GM12892 (cell line): ENCODE data around the gene GBE1.

Source experiments
- DNase-seq: peaks from one replicate; pipeline ENCODE4 v3.0.0; 2011; ENCODE audit not compliant: insufficient read length
- FAIRE-seq: peaks from 2 replicates; lab custom pipeline; 2011; peaks lifted over from hg19 to GRCh38; lab: Jason Lieb, UNC
- POLR2A ChIP-seq: IDR thresholded peaks from 2 replicates; pipeline ENCODE4 v1.6.1; 2011; ENCODE audit warnings: low read depth, low read length, control low read depth
- POLR2AphosphoS5 ChIP-seq: IDR thresholded peaks from 2 replicates; pipeline ENCODE4 v1.6.1; 2011; ENCODE audit warnings: low read depth, low read length, control low read depth
- TAF1 ChIP-seq: IDR thresholded peaks from 2 replicates; pipeline ENCODE4 v1.6.1; 2011; ENCODE audit warnings: low read depth, mild to moderate bottlenecking, control low read depth, low read length, borderline replicate concordance

The GBE1 gene

DNA sequence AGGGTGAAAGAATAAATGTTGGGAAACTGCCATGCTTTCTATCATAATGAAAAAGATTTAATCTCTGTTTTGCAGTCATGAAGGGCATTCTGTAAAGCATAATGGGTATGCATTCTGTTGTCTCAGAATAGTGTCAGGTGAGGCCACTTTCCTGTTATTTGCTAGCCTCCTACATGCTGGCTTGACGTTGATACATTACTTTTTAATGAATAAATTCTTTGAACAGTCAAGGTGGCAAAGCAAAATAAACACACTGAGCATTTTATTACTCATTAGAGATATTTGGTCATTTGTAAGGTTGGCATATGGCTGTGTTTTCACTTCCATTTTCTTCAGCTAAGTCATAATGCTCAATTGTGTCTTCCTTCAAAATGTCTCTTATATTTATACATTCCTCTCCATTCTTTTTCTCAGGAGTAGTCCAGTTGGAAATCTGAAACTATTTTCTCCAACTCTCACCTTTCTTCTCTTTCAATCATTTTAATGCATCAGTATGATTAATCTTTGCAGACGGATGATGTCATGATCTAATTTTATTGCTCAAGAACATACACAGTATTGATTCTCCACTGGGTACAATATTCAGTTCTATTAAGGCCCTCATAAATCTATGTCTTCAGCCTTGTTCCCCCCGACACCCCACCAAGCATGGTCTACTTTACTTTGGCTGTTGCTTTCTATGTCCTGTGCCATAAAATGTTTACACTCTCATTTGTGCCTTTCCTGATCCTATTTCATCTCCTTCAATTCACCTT lies 290.7 kb downstream of the GBE1 start:
- TF ChIP-seq POLR2A (no peak), TAF1 (no peak), POLR2AphosphoS5 (no peak)
- FAIRE-seq (no peak), DNase-seq (no peak)

DNA sequence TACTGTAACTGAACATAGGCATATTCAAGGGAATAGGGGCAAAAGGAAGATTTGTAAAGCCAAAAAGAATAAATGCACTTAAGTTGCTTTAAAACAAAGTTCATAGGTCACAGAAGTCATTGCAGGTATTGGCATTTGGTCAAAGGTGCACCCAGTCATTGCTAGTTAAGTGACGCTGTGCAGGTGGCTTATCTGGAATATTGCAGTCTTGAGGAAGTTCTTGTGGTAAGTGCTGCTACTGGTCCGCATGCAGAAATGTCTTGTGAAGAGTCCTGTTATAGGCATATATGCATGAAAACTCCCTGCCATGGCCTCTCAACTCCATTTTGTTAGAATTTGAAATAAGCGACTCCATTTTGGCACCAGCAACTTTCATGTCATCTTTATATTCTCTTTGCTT lies 293.1 kb downstream of the GBE1 start:
- TF ChIP-seq TAF1 (no peak), POLR2A (no peak), POLR2AphosphoS5 (no peak)
- FAIRE-seq: no peak
- DNase-seq: no peak

DNA sequence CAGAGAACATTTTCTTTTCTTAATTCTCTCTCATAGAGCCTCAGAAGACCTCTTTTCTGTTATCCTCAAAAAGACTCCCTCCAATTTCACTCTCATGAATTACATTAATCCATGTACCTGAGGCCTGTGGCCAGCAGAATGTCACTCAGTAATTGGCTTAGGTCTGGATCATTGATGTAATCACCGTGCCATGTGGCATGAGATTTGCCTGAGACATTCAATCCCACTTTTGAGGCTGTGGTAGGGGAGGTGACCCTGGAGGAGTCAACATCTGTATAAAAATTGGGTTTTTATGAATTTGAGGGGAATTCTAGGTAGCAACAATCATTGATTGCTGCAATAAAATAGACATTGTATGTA lies 295.3 kb downstream of the GBE1 start:
- TF ChIP-seq POLR2A (no peak), TAF1 (no peak), POLR2AphosphoS5 (no peak)
- no peak for DNase-seq
- FAIRE-seq: no peak

GRCh38 chr3:81465510-81466200 lies 295.8 kb downstream of the GBE1 start:
- no peak for DNase-seq
- TF ChIP-seq POLR2AphosphoS5 (no peak), POLR2A (no peak), TAF1 (no peak)
- FAIRE-seq: no peak

- DNase-seq (no peak), FAIRE-seq (no peak)
- TF ChIP-seq POLR2A (no peak), POLR2AphosphoS5 (no peak), TAF1 (no peak)
Measured at GRCh38 chr3:81463781-81464180, 297.7 kb downstream of the GBE1 start.

DNA sequence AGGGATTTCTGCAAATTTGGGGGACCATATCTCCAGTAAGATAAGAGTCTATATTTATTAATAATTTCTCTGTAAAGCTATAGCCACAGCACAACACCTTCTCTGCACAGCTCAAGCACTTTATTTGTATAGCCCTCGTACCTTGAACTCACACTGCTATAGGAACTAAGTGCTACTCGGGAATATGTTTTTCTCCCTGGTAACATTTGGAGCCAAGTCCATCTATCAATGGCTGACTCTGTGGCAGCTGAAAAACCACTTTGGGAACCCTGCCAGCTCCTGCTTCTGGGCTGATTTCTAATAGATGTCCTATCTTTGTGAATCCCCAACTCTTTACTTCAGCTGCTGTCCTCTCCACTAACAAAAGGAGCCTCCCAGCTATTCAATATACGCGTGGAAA lies 298.5 kb downstream of the GBE1 start:
- DNase-seq (no peak), FAIRE-seq (no peak)
- TF ChIP-seq TAF1 (no peak), POLR2A (no peak), POLR2AphosphoS5 (no peak)

DNA sequence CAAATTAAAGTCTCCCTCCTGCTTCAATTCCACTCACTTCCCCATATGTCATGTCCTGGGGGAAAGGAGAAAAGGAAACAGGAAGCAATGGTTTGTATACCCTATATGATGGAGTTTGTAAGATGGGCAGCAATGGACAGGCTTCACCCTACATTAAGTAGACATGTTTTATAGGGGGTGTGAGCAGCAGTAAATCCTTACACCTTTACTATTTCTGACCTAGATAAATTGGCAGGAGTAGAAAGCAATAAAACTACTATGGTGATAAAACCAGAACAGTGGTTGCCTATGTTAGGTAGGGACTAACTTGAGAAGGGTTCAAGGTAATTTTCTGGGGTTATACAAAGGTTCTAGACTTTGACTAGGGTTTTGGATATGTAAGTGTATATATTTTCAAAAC lies 301.7 kb downstream of the GBE1 start:
- DNase-seq (no peak), FAIRE-seq (no peak)
- TF ChIP-seq TAF1: no peak
- TF ChIP-seq POLR2A: no peak
- no peak for TF ChIP-seq POLR2AphosphoS5

GRCh38 chr3:81452418-81452817 lies 309.0 kb downstream of the GBE1 start:
- FAIRE-seq (no peak), DNase-seq (no peak)
- TF ChIP-seq POLR2A: no peak
- TF ChIP-seq TAF1: no peak
- TF ChIP-seq POLR2AphosphoS5: no peak

GRCh38 chr3:81451611-81452010 lies 309.8 kb downstream of the GBE1 start:
- DNase-seq (no peak), FAIRE-seq (no peak)
- no peak for TF ChIP-seq TAF1

DNA sequence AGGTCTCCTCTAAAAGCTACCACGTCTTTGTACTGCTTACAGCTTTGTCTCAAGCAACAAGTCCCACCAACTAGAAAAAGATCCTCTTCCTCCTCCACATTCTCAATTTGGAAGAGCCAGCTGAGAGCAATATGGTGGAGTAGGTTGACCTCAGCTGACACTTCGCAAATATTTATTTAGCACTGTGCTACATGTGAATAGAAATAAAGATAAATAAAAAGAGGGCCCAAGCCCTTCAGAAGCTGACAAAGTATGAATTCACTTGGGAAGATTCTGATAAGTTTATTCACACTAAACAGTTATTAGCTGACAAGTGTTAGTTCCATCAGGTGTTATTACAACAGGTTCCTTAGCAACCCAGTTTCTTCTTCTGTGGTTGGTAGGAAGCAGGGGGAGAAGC lies 310.3 kb downstream of the GBE1 start:
- no peak for FAIRE-seq
- TF ChIP-seq POLR2A (no peak), TAF1 (no peak), POLR2AphosphoS5 (no peak)
- DNase-seq: no peak

DNA sequence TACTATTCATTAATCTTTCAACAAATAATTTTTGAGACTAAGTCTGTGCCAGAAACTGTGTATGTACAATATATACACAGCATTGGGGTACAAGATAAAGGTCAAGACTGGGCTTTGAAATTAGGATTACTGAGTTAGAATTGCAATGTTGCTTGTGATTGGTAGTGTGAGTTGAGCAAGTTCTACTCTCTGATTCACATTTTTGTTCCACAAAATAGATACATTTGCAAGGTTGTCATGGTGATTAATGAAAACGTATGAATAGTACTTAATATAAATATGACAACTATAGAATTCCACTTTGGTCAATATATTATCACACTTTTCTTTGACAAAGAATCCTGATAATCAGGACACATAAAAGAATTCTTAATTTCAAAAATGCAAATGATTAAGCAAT lies 314.6 kb downstream of the GBE1 start:
- DNase-seq: no peak
- FAIRE-seq: no peak
- TF ChIP-seq POLR2AphosphoS5 (no peak), POLR2A (no peak), TAF1 (no peak)

GRCh38 chr3:81445712-81446111 lies 315.7 kb downstream of the GBE1 start:
- no peak for FAIRE-seq

More at GRCh38 chr3:81445712-81446111, 315.7 kb downstream of the GBE1 start:
- TF ChIP-seq POLR2A (no peak), POLR2AphosphoS5 (no peak), TAF1 (no peak)
- no peak for DNase-seq
